Hepatocyte (in vitro differentiated cells): Measurements from ENCODE around the gene DLG2.

Experiments used
- CTCF ChIP-seq: fragments of 200-600 bp; sonication (generic); IDR thresholded peaks from 2 replicates; pipeline ENCODE4 v1.5.1; 2016; ENCODE audit warnings: antibody characterized with exemption, mild to moderate bottlenecking; ENCODE audit not compliant: poor library complexity
- EZH2 ChIP-seq: fragments of 200-600 bp; sonication (generic); IDR thresholded peaks from 2 replicates; pipeline ENCODE4 v1.6.1; 2016; ENCODE audit warnings: antibody characterized with exemption, mild to moderate bottlenecking, borderline replicate concordance
- EZH2phosphoT487 ChIP-seq: fragments of 200-600 bp; sonication (generic); IDR thresholded peaks from one replicate; pipeline ENCODE4 v1.6.1; 2018; ENCODE audit warnings: antibody characterized with exemption, mild to moderate bottlenecking, low read depth, moderate library complexity; ENCODE audit not compliant: unreplicated experiment, severe bottlenecking

DNA sequence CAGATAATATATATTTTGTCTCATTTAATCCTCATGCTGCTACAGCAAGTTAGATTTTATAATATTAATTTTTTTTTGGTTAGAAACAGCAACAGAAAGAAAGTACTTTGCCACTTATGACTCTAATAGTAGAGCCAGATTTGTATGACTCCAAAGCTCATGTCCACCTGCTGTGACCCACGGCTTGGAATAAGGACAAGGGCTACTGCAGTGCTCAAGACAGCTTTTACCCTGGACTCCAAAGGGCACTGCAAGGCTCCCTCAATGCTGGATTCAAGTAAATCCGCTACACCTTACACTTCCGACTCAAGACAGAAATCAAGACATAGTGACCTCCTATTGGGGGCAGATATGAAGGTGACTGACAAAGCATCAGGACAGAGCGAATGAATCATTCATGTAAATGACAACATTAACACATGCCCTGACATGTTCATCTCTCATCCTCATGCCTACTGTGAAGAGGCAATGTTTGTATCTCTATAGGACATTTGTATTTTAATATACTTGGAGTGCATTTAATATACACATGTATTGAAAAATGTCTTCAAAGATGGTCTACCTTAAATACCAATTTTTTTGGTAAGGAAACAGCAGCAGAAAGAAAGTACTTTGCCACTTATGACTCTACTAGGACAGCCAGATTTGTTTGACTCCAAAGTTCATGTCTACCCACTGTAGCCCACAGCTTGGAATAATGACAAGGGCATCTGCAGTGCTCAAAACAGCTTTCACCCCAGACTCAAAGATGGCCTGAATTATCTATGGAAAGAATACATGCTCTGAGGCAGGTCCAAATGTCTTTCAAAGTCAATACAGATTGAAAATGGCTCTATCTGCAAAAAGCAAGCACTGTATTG lies 1965.4 kb downstream of the DLG2 start:
- TF ChIP-seq CTCF (no peak), EZH2 (no peak), EZH2phosphoT487 (no peak)
